GM12872 (cell line): Measurements from ENCODE around the gene KIF5C.

Experiments used
- TF ChIP-seq, protein P1 (sequence below): IDR thresholded peaks from 3 replicates; pipeline ENCODE4 v1.5.1; 2011; ENCODE audit warnings: low read depth, mild to moderate bottlenecking, low read length, moderate library complexity; ENCODE audit not compliant: insufficient read depth

KIF5C gene

DNA sequence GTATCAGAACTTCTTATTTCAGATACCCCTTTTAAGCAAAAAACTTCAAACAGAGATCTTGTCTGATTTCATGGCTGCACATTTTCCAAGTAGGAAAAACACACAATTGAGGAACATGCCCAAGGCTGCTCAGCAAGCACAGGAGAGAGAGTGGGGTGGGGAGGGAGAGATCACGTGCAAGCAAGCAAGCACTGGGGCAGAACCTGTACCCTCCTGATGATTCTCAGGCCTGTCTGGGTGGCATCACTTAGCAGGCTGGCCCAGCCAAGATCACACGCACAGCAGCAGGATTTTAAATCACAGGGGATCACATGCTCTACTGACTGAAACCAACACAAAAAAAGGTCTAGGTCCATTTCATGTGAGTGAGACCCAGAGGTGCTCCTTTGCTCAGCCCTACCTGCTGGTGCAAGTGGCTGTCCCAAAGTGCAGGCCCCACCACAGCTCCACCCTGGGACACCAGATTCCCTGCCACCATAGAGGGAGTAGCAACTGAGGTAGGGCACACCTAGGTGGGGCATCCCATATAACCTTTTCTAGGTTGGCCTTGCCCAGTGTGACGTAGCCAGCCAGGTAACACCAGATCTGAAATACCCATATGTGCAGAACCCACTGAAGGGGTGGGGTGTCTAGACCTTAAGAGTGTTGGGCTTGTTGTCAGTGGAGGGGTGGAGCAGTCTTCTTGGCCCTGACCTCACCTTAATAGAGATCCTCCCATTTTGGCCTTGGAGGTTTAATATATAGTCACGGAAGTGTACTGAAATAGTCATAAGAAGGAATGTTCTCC is 161.7 kb downstream of the KIF5C start:
- TF ChIP-seq, protein P1, sequence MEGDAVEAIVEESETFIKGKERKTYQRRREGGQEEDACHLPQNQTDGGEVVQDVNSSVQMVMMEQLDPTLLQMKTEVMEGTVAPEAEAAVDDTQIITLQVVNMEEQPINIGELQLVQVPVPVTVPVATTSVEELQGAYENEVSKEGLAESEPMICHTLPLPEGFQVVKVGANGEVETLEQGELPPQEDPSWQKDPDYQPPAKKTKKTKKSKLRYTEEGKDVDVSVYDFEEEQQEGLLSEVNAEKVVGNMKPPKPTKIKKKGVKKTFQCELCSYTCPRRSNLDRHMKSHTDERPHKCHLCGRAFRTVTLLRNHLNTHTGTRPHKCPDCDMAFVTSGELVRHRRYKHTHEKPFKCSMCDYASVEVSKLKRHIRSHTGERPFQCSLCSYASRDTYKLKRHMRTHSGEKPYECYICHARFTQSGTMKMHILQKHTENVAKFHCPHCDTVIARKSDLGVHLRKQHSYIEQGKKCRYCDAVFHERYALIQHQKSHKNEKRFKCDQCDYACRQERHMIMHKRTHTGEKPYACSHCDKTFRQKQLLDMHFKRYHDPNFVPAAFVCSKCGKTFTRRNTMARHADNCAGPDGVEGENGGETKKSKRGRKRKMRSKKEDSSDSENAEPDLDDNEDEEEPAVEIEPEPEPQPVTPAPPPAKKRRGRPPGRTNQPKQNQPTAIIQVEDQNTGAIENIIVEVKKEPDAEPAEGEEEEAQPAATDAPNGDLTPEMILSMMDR, result no peak

DNA sequence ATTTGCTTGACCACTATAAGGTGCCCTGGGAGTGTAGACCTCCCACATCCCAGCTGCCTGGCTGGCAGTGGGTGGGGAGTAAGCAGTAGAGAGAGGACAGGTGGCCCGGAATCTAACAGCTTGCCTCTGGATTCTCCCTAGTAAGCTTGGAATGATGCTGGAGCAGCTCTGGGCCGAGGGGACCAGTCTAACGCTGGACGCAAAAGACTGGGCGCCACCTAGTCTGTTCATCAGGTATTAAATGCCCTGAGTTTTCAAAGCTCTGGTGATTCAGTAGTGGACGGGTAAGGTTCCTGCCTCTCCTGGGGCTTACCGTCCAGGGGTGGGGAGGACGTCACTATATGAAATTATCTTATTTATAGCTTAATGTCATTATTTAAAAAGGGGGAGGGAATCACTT is 162.8 kb downstream of the KIF5C start:
- TF ChIP-seq, protein P1, result no peak

DNA sequence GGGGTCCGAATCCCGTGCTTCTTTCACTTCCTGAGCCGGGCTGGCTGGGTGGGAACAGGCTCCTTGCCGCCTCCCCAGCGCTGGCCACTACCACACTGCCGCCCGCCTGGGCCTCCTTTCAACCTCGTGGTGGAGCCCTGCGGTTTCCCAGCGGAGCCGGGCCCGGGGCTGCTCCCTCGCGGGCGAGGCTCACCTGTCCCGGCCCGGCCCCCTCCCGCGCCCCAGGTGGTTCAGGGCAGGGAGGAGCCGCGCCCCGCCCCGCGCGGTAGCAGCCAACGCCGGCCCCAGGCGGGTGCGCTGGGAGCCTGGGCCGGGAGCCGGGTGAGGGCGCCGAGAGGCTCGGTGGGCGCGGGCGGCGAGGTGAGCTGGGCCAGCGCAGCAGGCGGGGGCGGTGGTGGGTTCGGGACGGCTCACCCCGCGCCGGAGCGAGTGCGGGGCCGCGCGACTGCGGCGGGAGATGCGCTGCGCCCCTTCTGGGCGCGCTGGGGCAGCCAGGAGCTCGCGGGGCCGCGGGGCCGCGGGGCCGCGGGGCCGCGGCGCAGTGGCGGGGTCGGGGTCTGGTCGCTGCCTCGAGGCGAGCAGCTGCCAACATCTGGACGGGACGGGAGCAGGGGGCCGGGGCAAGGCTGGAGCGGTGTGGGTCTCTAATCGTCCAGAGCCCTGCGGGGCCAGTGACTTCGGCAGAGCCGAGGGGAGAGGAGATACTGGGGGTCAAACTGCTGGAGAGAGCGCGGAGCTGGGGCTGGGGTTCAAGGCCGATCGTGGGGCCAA is 163.6 kb downstream of the KIF5C start, which contains the start of gene LYPD6B:
Gene LYPD6B (plus strand): TSS at position 258 of the 771 bp plus-strand sequence. CDS start 92,250 bp downstream, outside the sequence.
- TF ChIP-seq, protein P1, result no peak; the same call in 2 of the 3 replicates

DNA sequence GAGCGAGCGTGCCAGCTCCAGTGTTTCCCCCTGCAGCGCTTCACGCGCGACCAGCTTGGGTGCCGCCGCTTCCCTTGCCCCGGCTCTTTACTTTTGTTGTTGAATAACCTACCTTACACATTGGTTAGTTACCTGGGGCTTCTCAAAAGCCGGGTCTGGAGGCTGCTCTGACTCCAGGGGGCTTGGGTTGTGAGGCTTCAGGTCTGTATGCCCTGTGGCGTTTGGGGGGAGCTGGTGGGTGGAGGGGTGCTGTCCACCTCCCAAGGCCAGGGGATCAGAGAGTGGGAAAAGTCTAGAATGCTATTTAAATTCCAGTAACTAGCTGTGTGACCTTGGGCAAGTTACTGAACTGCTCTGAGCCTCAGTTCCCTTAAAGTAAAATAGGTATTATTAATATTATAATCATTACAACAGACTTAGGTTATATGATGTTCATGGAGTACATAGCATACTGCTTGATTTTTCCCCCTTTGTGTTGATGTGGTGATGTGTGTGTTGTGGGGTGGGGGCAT is 164.2 kb downstream of the KIF5C start:
- TF ChIP-seq, protein P1, result no peak

DNA sequence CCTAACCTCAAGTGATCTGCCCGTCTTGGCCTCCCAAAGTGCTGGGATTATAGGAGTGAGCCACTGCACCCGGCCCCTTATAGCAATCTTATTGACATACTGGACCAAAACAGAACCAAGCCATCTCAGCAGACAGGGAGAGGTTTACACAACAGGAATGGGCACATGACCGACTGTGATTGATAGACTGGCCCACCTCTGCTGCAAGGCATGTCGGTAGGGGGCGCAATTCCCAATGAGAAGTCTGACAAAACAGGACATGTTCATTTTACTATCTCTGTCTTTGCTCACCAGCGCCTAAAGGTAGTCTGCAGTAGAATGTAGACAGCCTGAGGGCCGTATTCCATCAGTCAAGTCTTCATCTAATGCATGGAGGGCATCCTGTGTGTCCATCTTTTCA is 165.4 kb downstream of the KIF5C start:
- TF ChIP-seq, protein P1, result peak; percentile 88

DNA sequence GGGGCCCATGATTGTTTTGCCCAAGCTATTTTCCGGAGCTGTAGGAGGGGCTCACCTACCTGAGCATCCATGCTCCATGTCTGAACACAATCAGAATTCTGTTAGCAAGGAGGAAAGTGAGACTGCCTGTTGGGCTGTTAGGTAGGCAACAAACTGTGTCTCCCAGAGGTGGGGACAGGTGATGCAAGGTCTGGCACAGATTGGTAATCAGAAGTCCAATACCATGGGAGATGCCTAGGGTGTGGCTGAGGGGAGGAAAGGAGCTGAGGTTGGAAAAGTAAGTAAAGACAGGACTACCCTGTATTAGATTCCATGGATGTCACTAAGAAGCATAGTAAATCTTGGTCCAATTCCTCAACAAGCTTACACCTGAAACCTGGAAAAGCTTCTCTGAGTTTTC is 166.5 kb downstream of the KIF5C start:
- TF ChIP-seq, protein P1, result no peak

DNA sequence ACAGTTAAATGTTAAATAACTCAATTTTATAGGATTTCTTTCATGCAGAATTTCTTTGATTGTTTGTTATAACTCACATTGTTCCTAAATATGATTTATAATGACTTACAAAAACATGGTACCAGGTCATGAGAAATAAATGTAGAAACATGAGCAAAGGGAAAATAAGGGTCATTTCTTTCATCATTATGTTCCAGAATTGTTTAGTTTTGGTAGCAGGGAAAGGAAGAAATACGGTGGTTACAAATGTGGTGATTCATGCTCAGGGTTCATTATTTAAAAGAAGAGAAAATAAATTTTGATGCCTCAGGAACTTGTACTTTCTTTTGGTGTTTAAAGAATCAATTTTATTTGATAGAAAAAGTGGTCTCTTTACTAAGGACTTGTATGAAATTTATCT is 167.9 kb downstream of the KIF5C start:
- TF ChIP-seq, protein P1, result no peak
